Limb (tissue), 2 donors: ENCODE results near the gene INSM1.

Experiments used
- DNase-seq, 2 donors: peaks; one replicate each; pipeline ENCODE4 v3.0.0-alpha.2; 2016; ENCODE audit errors: extremely low spot score in 2 of 2

The INSM1 gene

GRCh38 chr20:20393207-20394120 lies 25.6 kb downstream of the INSM1 start:
- DNase-seq: peak in 1 of 2 donors; percentile 25

- DNase-seq: no peak
Observed at GRCh38 chr20:20395087-20395486, 27.2 kb downstream of the INSM1 start.

GRCh38 chr20:20395903-20396568 lies 28.1 kb downstream of the INSM1 start:
- peak in 1 of 2 donors; percentile 47 for DNase-seq

- no peak for DNase-seq
Observed at GRCh38 chr20:20396794-20397193, 28.9 kb downstream of the INSM1 start.

- no peak for DNase-seq
Observed at GRCh38 chr20:20398123-20398522, 30.2 kb downstream of the INSM1 start.

- DNase-seq: no peak
Observed at GRCh38 chr20:20399531-20400500, 31.9 kb downstream of the INSM1 start.

- no peak for DNase-seq
Observed at GRCh38 chr20:20401991-20402390, 34.1 kb downstream of the INSM1 start.

GRCh38 chr20:20404633-20405032 lies 36.7 kb downstream of the INSM1 start:
- no peak for DNase-seq

- no peak for DNase-seq
Observed at GRCh38 chr20:20405623-20406022, 37.7 kb downstream of the INSM1 start.

GRCh38 chr20:20406306-20406705 lies 38.4 kb downstream of the INSM1 start:
- no peak for DNase-seq

GRCh38 chr20:20407891-20408805 lies 40.2 kb downstream of the INSM1 start:
- DNase-seq: peak in 1 of 2 donors; percentile 51

GRCh38 chr20:20409331-20409730 lies 41.4 kb downstream of the INSM1 start:
- no peak for DNase-seq

GRCh38 chr20:20410678-20411077 lies 42.8 kb downstream of the INSM1 start:
- DNase-seq: peak in 1 of 2 donors; percentile 6

- no peak for DNase-seq
Observed at GRCh38 chr20:20411402-20411801, 43.5 kb downstream of the INSM1 start.

- DNase-seq: no peak
Observed at GRCh38 chr20:20411836-20412235, 43.9 kb downstream of the INSM1 start.

GRCh38 chr20:20412750-20413149 lies 44.8 kb downstream of the INSM1 start:
- no peak for DNase-seq

GRCh38 chr20:20413810-20414281 lies 45.9 kb downstream of the INSM1 start:
- DNase-seq: peak in 1 of 2 donors; percentile 51

- DNase-seq: no peak
Observed at GRCh38 chr20:20414640-20415220, 46.8 kb downstream of the INSM1 start.

GRCh38 chr20:20415321-20415720 lies 47.4 kb downstream of the INSM1 start:
- no peak for DNase-seq
